Activated CD8-positive, alpha-beta memory T cell treated with anti-CD3 and anti-CD28 coated beads for 4 hours (primary cell): Measurements from ENCODE around the gene SYT8.
"Not testable (repeated sequence)": the region's sequence is repeated elsewhere in the genome, so short reads cannot be mapped to it uniquely, and the experiment has no call there.

ENCODE experiments used
- DNase-seq, 2 donors: peaks; one replicate each; pipeline ENCODE4 v3.0.0-alpha.2; 2020; ENCODE audit warnings: low read depth in 2 of 2

SYT8 gene, protein sequence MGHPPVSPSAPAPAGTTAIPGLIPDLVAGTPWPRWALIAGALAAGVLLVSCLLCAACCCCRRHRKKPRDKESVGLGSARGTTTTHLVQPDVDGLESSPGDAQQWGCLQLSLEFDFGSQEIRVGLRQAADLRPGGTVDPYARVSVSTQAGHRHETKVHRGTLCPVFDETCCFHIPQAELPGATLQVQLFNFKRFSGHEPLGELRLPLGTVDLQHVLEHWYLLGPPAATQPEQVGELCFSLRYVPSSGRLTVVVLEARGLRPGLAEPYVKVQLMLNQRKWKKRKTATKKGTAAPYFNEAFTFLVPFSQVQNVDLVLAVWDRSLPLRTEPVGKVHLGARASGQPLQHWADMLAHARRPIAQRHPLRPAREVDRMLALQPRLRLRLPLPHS

DNA sequence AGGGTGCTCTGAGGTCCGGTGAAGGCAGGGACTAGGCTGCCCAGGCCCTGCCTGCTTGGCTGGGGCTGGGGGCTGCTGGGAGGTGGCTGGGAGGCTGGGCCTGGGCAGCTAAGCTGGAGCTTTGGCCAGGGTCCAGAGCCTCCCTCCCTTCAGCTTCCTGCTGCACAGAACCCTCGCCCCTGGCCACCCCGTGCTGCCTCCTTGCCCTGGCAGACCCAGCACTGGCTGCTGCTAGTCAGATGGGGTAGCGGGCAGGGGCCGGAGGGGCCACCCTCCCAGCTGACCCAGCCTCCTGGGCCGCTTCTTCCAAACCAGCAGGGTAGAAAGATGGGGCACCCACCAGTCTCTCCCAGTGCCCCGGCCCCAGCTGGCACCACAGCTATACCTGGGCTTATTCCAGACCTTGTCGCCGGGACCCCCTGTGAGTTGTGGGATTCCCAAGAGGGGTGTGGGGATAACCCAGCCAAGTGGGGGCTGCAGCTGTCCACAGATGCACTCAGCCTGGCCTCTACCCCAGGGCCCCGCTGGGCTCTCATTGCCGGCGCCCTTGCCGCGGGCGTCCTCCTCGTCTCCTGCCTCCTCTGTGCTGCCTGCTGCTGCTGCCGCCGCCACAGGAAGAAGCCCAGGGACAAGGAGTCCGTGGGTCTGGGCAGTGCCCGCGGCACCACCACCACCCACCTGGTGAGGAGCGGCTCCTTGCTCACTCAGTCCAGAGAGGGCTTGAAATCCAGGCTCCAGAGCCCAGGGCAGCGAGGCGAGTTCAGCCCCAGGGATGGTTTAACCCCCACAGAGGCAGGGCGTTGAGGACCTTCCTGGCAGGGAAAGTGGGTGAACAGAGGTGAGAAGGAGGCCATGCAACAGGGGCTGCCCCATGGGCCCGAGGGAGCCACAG, at the start of gene SYT8:
SYT8 (plus strand) TSS at position 212 of the 892 bp plus-strand sequence; CDS start at position 328, 116 bp downstream.
- no peak for DNase-seq

DNA sequence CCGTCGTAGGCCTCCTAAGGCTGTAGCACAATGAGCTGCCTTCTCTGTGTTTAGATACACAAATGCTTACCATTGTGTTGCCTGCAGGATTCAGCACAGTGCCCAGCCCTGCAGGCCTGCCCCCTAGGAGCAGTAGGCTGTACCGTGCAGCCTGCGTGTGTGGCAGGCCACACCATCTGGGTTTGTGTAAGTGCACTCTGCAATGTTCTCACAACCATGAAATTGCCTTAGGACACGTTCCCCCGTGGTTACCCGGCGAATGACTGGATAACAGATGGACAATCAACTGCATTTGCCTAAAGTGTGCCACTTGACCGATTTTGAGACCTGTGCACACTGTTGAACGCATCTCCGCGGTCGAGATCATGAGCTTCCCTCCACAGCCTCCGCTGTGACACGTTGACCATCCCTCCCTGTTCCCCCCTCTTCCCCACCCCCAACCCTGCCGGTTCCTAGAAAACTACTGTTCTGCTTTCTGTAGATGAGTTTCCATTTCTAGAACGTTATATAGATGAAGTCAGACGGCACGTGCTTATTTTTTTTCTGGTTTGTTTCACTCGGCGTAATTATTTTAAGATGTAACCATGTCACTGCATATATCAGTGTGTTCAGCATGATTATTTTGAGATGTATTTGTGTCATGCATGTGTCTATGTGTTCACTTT, 48.9 kb upstream of the SYT8 start:
- no peak for DNase-seq

DNA sequence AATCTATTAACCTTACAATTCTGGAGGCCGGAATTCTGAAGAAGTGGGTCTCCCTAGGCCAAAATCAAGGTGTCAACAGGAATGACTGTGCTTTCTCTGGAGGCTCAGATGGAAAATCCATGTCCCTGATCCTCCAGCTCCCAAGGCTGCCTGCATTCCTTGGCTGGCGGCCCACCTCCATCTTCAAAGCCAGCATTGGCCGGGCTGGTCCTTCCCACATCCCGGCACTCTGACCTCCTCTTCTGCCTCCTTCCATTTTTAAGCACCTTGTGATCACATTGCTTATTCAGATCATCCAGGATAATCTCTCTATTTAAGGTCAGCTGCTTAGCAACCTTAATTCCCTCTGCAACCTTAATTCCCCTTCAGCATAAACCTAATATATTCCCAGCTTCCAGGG, 48.3 kb upstream of the SYT8 start:
- DNase-seq = no peak

DNA sequence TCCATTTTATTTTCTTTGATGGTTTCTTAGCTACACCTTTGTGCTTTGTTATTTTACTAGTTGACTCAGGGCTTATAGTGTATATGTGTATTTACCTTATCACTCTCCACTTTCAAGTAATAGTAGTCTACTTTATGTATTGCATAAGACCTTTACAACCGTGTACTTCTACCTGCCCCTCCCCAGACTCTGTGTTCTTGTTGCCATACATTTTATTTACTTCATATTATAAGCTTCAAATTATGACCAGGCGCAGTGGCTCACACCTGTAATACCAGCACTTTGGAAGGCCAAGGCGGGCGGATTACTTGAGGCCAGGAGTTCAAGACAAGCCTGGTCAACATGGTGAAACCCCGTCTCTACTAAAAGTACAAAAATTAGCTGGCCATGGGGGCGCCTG, 42.9 kb upstream of the SYT8 start:
- no peak for DNase-seq

DNA sequence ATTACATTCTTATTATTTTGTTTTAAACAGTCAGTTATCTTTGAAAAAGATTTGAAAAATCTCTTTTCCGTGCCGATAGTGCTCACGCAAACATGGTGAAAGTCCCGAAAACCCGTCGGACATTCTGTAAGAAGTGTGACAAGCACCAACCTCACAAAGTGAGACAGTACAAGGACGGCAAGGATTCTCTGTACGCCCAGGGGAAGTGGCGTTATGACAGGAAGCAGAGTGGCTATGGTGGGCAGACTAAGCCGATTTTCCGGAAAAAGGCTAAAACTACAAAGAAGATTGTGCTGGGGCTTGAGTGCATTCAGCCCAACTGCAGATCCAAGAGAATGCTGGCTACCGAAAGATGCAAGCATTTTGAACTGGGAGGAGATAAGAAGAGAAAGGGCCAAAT, 42.3 kb upstream of the SYT8 start:
- DNase-seq = no peak

DNA sequence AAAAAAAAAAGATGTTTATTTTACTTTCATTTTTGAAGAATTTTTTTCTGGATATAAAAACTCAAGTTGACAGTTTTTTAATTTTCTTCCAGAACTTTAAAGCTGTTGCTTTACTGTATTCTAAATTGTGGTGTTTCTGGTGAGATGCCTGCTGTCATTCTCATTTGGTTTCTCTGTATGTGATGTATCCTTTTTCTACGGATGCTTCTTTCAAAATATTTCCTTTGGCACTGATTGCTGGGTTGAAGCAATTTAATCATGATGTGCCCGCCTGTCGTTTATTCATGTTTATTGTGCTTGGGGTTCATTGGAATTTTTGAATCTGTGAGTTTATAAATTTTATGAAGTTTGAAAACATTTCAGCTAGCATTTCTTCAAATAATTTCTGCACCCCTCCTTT, 41.7 kb upstream of the SYT8 start:
- no peak for DNase-seq

DNA sequence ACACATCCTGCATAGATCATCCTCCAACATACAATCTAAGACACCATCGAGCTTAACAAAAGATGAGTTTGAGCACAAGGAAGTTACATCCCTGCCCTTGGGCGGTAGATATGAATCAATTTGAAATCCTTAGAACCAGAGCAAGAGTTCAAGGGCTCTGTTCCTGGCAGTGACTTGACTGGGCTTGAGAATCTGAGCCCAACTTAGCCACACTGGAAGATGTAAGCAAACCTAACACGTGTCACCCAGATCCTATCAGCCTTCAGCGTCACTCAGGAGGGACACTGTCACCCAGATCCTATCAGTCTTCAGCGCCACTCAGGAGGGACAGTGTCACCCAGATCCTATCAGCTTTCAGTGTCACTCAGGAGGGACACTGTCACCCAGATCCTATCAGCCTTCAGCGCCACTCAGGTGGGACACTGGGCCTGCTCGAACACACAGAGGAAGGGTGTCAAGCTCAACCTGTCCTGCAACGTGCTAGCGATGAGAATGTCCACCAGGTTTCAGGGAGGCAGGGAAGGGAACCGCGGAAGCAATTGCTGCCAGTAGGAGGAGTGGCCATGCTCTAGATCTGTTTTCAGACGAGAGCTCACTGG, 38.3 kb upstream of the SYT8 start:
- no peak for DNase-seq

DNA sequence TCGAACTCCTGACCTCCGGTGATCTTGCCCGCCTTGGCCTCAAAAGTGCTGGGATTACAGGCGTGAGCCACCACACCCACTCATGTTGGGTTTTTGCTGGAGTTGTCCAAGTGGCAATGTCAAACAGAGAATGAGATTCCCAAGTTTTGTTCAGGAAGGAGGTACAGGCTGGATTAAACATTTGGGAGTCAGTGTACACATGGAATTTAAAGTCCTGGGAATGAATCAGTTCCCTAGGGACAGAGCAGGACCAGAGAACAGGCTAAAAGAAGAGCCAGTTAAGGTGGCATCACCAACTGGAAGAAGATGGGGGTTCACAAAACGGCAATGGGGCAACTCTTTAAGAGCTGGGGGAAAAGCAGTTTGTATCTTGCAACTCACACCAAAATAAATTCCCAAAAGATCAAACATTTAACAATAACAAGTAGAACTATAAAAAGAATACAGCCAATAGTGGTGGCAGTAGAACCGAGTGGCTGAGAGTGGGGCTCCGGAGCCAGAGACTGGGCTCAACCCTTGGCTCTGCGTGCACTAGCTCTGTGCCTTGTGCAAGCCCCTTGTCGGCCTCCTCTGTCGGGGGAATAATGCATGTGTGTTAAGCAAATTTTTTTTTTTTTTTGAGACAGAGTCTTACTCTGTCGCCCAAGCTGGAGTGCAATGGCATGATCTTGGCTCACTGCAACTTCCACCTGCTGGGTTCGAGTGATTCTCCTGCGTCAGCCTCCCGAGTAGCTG, 37.2 kb upstream of the SYT8 start:
- no peak for DNase-seq

DNA sequence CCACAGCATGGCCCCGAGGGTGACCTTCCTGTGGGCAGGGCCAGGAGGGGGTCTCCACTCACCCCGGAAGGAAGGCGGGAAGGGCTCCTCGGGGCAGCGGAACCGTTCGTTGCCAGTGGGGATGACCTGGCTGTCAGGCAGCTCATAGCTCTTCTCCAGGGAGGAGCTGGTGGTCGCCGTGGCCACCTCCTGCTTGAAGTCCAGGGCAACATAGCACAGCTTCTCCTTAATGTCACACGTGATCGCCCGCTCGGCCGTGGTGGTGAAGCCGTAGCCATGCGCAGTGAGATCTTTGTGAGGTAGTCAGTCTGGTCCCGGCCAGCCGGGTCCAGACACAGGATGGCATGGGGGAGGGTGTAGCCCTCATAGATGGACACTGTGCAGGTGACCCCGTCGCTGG, 31.5 kb upstream of the SYT8 start:
- no peak for DNase-seq

DNA sequence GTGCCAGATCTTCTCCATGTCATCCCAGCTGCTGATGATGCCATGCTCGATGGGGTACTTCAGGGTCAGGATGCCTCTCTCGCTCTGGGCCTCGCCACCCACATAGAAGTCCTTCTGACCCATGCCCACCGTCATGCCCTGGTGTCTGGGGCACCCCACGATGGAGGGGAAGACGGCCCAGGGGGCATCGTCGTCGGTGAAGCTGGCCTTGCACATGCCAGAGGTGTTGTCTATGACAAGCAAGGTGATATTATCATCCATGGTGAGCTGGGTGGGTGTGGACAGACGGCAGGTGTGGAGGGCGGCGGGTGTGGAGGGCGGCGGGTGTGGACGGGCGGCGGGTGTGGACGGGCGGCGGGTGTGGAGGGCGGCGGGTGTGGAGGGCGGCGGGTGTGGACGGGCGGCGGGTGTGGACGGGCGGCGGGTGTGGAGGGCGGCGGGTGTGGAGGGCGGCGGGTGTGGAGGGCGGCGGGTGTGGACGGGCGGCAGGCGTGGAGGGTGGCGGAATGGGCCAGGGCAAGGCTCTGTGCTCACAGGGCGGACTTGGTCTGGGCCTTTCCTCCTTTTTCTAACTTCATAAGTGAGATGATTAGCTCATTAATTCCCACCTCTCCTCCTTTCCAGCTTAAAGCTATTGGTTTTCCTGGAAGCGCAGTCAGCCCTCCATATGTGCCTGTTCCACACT, 30.8 kb upstream of the SYT8 start:
- not testable (repeated sequence) for DNase-seq

DNA sequence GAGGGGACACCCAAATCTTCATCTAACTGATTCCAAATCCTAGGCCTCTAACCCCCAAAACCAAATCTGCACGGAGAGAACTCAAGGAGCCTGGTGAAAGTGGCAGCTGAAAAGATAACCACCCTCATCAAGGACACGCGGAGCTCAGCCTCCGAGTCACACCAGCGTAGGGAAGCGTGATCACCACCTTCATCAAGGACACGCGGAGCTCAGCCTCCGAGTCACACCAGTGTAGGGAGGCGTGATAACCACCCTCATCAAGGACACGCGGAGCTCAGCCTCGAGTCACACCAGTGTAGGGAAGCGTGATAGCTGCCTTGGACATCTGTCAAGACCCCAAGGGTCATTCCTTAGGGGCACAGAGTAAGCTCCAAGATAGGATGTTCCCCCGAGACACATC, 29.3 kb upstream of the SYT8 start:
- DNase-seq = no peak

DNA sequence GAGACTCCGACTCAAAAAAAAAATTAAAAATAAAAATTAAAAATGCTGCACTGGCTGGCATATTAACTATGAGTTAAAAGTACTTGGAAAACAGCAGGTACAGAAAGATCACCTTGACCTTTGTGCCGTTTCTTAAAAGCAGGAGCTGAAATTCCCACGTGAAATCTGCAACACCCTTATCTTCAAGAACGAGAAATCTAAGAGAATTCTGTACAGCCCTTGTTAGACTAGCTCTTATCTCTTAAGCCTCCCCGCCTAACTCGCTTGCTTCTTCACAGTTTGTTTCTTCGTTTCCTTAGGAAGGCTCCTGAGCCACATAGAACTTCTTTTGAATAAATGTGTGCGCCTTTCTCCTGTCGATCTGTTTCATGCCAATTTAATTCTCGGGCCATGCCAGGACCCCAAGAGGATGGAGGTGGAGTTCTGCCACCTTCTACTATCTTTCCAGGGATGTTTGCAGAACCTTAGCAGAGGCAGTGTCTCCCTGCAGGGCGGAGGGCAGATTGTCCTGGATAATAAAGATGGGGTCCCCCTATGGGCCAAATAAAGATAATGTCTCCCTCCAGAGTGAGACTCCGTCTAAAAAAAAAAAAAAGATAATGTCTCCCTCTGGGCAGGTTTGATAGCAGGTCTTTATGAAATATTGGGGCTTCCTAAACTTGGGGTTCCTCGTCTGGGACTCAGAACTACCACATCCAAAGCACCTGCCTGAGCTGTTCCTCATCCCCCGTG, 27.4 kb upstream of the SYT8 start:
- DNase-seq = no peak

DNA sequence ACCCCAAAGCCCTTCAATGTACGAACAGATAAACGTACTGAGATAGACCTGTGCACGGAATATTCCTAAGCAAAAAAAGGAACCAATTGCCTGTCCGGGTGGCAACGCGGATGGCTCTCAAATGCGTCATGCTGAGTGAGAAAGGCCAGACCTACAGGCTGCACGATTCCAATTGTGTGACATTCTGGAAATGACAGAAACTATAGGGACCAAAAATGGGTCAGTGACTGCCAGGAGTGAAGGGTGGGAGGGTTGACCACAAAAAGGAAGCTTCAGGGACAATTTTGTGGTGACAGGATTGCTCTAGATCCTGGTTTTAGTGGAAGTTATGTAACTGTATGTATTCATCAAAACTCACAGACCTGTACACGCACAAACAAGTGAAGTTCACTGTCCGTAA, 24.0 kb upstream of the SYT8 start:
- DNase-seq = no peak

DNA sequence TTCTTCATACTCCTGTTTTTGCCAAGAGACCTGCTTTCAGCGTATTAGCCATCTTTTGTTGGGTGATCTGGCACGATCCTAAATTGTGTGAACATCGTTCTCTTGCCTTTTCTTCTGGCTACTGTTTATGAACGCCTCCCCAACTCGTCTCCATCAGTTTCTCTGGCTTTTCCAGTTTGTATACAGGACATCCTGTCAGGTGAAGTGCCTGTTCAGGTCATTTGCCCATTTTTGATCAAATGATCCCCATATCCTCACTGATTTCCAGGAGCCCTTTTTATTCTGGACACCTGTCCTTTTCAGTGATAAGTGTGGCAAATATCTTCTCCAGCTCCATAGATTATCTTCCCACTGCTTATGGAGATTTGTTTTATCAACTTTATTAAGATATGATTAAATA, 22.5 kb upstream of the SYT8 start:
- no peak for DNase-seq

DNA sequence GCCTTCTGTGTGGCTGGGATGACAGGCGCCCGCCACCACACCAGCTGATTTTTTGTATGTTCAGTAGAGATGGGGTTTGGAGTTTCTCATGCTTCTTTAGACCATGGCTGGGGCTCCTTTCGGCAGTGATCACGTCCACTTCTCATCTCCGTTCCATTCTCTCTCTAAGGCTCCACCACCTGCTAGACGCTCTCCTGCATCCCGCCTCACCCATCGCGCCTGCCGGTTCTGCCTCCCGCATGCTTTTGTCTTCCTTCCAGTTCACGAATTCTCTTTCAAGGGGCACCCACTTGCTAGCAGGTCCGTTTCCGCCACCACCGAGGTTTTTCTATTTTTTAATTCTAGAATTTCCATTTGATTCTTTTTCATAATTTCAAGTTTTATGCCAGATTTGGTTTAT, 22.0 kb upstream of the SYT8 start:
- no peak for DNase-seq

DNA sequence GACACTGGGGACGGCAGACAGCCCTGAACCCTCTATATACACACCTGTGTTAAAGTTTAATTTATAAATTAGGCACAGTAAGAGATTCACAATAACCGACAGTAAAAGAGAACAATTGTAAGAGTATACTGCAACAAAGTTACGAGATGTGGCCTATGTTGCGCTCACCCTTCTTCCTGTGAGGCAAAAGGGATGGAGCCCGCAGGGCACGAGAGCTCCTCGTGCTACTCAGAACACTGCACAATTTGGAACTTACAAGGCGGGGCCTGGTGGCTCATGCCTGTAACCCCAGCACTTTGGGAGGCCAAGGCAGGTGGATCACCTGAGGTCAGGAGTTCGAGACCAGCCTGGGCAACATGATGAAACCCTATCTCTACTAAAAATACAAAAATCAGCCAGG, 21.4 kb upstream of the SYT8 start:
- not testable (repeated sequence) for DNase-seq

DNA sequence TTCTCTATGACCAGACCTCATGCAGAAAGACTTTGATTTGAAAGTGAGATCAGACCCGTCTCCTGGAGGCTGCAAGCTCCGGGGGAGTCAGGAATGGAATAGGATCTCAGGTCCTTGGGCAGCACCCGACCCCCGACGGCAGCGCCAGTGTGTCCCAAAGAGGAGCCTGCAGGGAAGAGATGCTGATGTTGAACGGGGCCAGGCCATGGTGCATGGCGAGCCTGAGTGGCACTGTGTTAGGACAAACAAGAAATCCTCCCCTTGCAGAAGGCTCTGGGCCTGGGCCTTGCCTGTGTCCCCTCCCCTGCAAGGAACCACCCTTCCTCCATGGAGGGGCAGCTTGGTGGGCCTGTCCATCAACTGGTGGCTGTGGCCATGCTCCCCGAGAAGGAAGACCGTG, 20.1 kb upstream of the SYT8 start:
- no peak for DNase-seq

DNA sequence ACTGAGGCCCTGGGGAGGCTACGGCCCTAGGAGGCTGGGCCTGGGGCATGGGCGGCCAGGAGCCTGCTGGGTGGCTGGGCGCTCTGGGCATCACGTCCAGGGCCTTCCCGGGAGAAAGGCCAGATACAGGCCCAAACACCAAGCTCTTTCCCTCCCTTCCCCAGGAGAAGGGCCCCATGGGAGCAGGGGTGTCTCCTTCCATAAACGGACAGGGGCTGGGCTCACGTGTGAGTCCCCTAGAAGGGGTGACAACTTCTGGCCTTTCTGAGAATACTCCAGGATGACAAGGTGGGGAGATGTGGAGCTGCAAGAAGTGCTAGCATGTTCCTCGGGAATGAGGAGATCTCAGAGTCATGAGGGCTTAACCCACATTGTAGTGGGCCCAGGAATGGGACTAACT, 19.5 kb upstream of the SYT8 start:
- DNase-seq = no peak

DNA sequence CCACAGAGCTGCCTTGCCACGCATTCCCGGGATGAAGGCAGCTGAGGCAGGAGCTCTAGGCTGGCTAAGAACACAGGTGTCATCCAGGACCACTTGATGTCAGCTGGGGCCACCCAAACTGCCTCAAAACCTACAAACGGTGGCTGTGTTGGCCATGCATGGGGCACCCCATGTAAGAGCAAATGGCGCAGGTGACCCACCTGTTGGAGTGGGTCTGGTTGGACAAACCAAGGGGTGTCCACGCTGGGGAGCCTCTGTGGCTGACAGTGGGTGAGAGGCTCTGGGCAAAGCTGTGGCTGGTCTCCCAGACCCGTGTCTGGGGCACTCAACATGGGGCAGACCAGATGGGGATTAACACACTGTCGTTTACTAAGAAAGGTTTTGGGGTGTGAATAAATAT, 19.0 kb upstream of the SYT8 start:
- DNase-seq = no peak

DNA sequence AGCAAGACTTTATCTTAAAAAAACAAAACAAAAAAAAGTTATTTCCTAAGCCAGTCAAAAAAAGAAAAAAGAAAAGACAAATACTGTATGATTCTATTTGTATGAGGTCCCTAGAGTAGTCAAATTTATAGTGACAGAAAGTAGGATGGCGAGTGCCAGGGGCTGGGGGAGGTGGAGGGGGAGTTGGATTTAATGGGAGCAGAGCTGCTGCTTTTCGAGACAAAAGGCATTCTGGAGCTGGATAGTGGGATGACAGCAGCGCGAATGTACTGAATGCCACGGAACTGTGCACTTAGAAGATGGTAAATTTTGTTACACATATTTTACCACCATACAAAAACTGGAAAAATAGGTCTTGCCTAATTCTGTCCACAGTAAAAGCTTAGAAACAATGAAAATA, 17.8 kb upstream of the SYT8 start:
- DNase-seq = no peak
